CD4-positive, alpha-beta T cell treated with Interleukin-15 for 4 hours (primary cell): Measurements from ENCODE around the gene TIMM23B.
"Not testable (repeated sequence)": the region's sequence is repeated elsewhere in the genome, so short reads cannot be mapped to it uniquely, and the experiment has no call there.

ENCODE experiments used
- DNase-seq: peaks from one replicate; pipeline ENCODE4 v3.0.0-alpha.2; 2020; ENCODE audit warnings: low spot score

The TIMM23B gene

DNA sequence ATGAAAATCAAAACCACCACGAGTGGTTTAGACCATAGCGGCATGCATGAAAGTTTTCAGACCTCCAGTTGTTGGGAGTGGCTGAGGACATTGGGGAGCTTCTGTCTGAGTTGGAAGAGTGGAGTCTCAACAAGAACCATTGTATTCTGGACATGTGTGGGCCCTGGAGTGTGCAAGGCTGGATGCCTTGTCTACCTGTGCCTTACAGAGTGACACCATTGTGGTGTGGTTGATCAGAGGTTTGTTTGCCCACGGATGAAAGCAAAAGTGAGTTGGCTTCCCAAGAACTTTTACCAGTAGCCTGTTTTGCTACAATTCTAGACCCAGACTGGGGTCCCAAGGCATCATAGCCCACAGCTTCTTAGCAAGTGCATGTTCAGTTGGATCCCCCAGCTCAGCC is 35.9 kb downstream of the TIMM23B start:
- not testable (repeated sequence) for DNase-seq

DNA sequence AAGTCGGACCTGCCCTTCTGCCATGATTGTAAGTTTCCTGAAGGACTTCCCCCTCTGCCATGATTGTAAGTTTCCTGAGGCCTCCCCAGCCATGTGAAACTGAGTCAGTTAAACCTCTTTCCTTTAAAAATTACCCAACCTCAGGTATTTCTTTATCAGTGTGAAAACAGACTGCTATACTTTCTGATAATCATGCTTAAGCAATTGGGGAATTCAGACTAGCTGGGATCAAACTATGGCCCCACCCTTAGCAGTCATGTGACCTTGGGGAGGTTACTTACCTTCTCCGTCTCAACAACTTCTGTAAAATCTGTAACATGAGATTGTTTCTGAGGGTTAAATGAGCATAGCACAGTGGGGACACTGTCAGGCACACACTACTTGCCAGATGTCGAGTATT is 45.4 kb downstream of the TIMM23B start:
- not testable (repeated sequence) for DNase-seq

DNA sequence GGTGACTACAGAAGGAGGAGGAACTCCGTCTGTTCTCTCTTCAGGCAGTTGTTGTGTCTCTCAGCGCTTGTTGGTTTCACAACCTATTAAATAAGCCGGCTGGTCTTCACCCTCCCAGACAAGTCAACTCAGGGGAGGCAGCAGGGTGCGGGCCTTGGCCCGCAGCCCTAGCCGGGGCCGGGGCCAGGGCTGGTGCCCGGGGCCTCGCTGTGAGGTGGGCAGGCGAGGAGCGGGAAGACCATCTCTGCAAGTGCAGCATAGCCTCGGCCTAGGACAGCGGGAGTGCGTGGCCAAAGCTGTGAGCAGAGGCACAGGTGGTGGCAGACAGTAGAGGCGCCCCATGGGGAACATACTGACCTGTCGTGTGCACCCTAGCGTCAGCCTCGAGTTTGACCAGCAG is 46.5 kb downstream of the TIMM23B start, which contains the start of gene AGAP6:
Gene AGAP6 (plus strand): TSS at position 31 of the 400 bp plus-strand sequence. CDS start 310 bp downstream, at position 341.
- DNase-seq = not testable (repeated sequence)

DNA sequence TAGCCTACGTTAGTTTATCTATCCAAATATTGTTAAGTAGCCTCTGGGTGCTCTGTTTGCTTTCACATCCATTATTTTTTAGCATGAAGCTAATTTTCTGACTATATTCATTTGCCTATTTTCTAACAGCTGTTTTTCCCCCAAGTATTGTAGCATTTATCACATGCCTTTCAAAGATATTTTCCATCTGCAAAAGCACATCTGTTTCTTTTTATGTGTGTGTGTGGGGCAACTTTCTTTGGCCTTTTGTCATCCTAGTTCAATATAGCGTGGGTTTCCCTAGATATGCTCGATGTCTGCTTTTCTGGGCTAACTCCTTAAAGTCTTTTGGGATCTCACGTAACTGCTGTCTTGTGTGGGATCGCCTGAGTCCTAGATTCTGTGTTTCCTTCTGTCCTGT is 53.5 kb downstream of the TIMM23B start:
- DNase-seq = not testable (repeated sequence)

DNA sequence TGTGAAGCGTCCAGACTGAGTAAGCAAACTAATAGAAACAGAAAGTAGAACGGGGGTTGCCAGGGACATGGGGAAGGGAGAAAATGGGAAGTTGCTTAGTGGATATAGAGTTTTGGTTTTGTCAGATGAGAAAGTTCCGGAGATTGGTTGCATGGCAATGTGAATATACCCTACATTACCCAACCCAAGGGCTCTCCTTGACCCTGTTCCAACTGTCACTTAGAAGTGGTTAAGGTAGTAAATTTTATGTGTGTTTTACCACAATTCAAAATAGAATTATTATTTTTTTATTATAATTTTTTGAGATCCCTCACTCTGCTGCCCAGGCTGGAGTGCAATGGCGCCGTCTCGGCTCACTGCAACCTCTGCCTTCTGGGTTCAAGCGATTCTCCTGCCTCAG is 72.2 kb downstream of the TIMM23B start:
- DNase-seq = not testable (repeated sequence)

DNA sequence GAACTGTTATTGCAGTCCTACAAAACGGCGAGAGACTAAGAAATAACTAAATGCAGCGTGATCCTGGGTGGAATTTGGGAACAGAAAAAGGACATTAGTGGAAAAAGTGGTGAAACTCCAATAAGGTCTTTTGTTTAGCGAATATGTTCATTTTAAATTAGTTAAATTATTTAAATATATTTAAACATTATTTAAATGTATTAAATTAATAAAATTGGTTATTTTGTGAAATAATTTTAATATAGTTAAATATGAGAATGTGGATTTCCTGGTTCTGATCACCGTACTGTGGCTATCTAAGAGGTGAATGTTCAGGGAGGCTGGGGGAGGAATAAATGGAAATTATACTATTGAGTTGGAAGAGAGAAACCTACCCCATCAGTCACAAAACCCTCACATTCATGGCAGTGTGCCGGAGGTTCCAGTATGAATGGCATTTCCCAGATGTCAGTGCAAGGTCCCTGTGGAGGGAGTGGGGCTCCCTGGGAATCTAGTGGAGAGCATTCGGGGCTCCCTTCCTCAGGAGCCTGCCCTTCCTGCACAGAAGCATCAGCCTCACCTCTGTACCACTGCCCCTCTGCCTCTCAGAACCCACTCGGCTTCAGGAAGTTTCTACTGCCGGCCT is 73.9 kb downstream of the TIMM23B start:
- not testable (repeated sequence) for DNase-seq

DNA sequence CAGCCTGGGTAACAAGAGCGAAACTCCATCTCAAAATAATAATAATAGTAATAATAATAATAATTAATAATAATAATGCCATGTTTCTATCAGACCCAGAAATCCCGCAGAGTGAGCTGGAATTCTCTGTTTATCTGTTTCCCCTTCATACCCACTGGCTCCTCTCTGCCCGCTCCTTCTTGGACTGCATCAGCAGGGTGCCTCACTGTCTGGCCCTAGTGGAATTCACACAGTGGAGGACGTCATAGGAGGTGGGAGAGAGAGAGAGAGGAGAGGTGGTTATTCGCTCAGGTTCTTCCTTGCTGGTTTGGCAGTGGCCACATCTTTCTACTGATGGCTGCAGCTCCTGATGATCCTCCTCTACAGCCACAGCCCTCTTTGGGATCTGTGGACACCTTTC is 75.1 kb downstream of the TIMM23B start:
- not testable (repeated sequence) for DNase-seq

DNA sequence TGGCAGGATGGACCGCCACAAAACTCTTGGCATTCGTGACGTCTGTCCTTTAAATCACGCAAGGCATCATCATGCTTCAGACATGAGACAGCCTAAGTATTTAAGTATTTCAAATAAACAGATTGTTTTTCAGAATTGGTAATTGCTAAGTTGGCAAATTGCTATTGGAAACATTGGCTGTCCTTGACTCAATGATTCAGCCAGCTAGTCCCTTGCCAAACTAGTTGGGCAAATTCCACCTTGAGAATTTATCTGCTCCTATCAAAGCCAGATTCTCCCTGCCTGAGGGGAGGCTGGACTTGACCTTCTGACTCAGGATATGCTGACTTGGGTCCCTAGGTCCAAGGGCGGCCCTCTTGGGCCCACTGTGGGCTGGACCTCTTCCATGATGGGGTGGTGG is 75.8 kb downstream of the TIMM23B start:
- DNase-seq = not testable (repeated sequence)

DNA sequence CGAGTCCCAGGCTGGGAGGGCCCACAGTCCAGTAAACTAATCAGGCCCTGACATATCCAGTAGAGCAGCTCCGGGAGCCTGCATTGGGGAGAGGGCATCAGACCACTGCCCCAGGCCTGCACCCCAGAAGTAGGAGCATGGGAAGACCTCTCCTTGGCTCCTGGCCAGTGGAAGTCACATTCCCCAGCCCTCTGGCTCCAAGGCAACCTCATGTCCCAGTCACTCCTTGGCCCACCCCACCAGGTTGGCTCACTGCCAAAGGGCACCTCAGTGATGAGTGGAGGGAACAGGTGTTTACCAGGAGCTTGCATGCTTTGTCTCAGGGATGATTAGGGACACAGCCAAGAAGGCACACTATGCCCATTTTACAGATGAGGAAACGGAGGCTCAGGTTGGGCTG is 77.4 kb downstream of the TIMM23B start:
- not testable (repeated sequence) for DNase-seq

DNA sequence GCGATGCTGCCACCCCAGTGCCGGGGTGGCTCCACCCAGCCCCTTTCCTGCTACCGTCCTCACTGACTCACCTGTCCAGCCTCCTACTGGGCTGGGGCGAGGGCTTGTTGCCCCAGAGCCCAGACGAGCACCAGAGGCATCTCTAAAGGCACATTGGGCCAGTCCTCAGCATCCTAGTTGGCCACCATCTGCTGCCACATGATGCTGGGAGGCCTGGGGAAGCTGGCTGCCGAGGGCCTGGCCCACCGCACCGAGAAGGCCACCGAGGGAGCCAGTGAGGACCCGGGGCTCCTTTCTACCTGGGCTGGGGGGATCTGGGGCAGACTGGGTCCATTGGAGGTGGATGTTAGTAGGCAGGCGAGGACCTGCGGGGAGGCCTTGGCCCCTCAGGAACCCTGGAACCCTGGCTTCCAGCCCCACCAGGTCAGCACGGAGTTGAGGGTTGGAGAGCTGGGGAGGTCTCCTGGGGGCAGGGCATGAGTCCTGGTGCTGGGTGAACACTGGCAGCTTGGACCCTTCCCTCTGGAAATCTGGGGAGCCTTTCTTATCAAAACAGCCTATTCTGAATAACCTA is 78.7 kb downstream of the TIMM23B start:
- not testable (repeated sequence) for DNase-seq

DNA sequence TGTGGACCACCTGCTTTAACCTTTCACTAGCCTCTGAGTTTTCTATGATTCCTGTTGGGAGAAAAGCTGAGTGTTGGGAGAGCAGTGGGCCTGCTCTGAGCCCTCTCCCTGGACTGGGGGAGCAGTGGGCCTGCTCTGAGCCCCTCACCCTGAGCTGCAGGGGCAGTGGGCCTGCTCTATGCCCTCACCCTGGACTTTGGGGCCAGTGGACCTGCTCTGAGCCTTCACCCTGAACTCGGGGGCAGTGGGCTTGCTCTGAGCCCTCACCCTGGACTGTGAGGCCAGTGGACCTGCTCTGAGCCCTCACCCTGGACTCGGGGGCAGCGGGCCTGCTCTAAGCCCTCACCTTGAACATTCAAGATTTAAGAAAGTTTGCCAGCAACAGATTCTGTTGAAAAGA is 79.8 kb downstream of the TIMM23B start:
- DNase-seq = no peak
